ENCODE measurements around the gene RAD51B.

DNA sequence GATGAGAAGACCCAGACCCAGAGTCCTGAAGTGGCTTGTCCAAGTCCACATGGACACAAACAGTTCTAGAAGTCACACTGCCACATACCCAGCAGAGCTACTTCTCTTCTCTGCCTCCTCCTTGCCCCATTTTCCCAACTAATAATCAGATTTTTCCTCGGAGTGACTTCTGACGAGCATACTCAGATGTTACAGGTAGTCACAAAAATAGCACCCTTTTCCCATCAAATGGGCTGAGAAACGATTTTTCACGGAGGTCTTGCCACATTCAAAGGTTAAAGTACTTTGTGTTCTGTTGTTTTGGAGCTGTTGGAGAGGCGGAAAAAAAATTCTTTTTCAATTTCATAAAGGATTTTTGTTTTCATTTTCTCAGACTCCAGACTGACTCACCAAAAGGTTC, 740.4 kb downstream of the RAD51B start:
- TF ChIP-seq, protein P1, sequence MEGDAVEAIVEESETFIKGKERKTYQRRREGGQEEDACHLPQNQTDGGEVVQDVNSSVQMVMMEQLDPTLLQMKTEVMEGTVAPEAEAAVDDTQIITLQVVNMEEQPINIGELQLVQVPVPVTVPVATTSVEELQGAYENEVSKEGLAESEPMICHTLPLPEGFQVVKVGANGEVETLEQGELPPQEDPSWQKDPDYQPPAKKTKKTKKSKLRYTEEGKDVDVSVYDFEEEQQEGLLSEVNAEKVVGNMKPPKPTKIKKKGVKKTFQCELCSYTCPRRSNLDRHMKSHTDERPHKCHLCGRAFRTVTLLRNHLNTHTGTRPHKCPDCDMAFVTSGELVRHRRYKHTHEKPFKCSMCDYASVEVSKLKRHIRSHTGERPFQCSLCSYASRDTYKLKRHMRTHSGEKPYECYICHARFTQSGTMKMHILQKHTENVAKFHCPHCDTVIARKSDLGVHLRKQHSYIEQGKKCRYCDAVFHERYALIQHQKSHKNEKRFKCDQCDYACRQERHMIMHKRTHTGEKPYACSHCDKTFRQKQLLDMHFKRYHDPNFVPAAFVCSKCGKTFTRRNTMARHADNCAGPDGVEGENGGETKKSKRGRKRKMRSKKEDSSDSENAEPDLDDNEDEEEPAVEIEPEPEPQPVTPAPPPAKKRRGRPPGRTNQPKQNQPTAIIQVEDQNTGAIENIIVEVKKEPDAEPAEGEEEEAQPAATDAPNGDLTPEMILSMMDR (IDR thresholded peaks at IDR 0.05): no peak
- TF ChIP-seq POLR2A (IDR thresholded peaks at IDR 0.05): no peak

Data from thyroid gland (tissue), 4 donors.